Lung (tissue), 12 donors: ENCODE measurements around the gene KIF1A. TPM values are rescaled to one million over a fixed set of nuclear protein-coding genes. Genes with fewer than 3 reads are reported as not detected.

ENCODE experiments used
- ATAC-seq: fragments of 200-7000 bp; cut with Tn5 transposase; one replicate; pipeline ENCODE4 v1.9.1; 2020; ENCODE audit warnings: moderate number of reproducible peaks; ENCODE audit not compliant: insufficient read depth, low FRiP score
- DNase-seq, 3 donors: peaks; one replicate each; pipeline ENCODE4 v3.0.0-alpha.2; 2013 to 2017
- H3K27ac ChIP-seq, 2 donors: one replicate each; pipeline ENCODE4 v1.5.1; 2013; ENCODE audit warnings: mild to moderate bottlenecking in 2 of 2, moderate library complexity in 2 of 2, control low read depth in 1 of 2, inconsistent platforms in 1 of 2, low read depth in 1 of 2, low read length in 1 of 2
- H3K27me3 ChIP-seq, 3 donors: one replicate each; pipeline ENCODE4 v1.5.1; 2013; ENCODE audit warnings: low read length in 2 of 3; ENCODE audit not compliant: control insufficient read depth in 3 of 3, insufficient read depth in 3 of 3
- H3K36me3 ChIP-seq, 4 donors: one replicate each; pipeline ENCODE4 v1.5.1; 2013; ENCODE audit warnings: low read length in 4 of 4, mild to moderate bottlenecking in 1 of 4, moderate library complexity in 1 of 4; ENCODE audit not compliant: control insufficient read depth in 4 of 4, insufficient read depth in 4 of 4
- H3K4me1 ChIP-seq, 5 donors: one replicate each; pipeline ENCODE4 v1.5.1; 2013; ENCODE audit warnings: low read length in 5 of 5, mild to moderate bottlenecking in 2 of 5, moderate library complexity in 1 of 5; ENCODE audit not compliant: control insufficient read depth in 5 of 5, insufficient read depth in 5 of 5
- H3K4me3 ChIP-seq: one replicate; pipeline ENCODE4 v1.5.1; 2013; ENCODE audit warnings: mild to moderate bottlenecking, control low read depth, moderate library complexity
- H3K9ac ChIP-seq, 2 donors: one replicate each; pipeline ENCODE4 v1.5.1; 2013; ENCODE audit warnings: low read length in 2 of 2, control low read depth in 1 of 2; ENCODE audit not compliant: insufficient read depth in 1 of 2
- H3K9me3 ChIP-seq, 4 donors: one replicate each; pipeline ENCODE4 v1.5.1; 2013; ENCODE audit warnings: low read length in 3 of 4, mild to moderate bottlenecking in 1 of 4, moderate library complexity in 1 of 4; ENCODE audit not compliant: control insufficient read depth in 4 of 4, insufficient read depth in 3 of 4
- CTCF ChIP-seq: IDR thresholded peaks from 2 replicates; pipeline ENCODE4 v1.5.1; 2012; ENCODE audit warnings: mild to moderate bottlenecking; ENCODE audit errors: control extremely low read depth, extremely low read depth
- WGBS, 2 donors: extraction: QIAGEN DNeasy Blood & Tissue Kit; methylation state at CpG; one replicate each; pipeline ENCODE4 v1.1.7; 2013; 5-methylcytosine and 5-hydroxymethylcytosine counted together
- polyA plus RNA-seq, 2 donors: library from polyadenylated mRNA; stranded (reverse); fragments of 200-250 nt; gene quantifications; one replicate each; pipeline ENCODE4 v1.2.1, GENCODE V29; 2013
- total RNA-seq, 2 donors: library from RNA; depleted of rRNA in 1 of 2; stranded (reverse); fragments of >200 nt in 1 of 2; gene quantifications; one replicate each; pipeline ENCODE4 v1.2.1, GENCODE V29; 2014 to 2021
- donor health status: control.
- donor health status: control.
- donor health status: Bipolar disorder and iron deficiency.
- donor health status: healthy.
- donor health status: DM: yes; HTN: yes; CAD: no.

Gene KIF1A
- total and polyA plus RNA-seq, 4 donors = 0.14 to 2.3 (median 0.46) TPM

GRCh38 chr2:240728361-240728760, 91.7 kb downstream of the KIF1A start:
- ATAC-seq (no peak), DNase-seq (no peak)
- Histone ChIP-seq H3K36me3 (no peaks in the 10 kb centered on the region), H3K27me3 (no peaks in the 10 kb centered on the region), H3K4me1 (peaks cover 0 to 10% (median 0%) of the 10 kb centered on the region in 5 donors), H3K9ac (no peak overlapping the region), H3K27ac (no peak overlapping the region), H3K9me3 (no peaks in the 10 kb centered on the region), H3K4me3 (no peak overlapping the region)
- no peak for TF ChIP-seq CTCF
- 92 to 96% methylated on average over 10 of the region's 10 CpGs for WGBS, 2 donors

- no peak overlapping the region for H3K4me3 ChIP-seq
Measured at GRCh38 chr2:240727913-240728312, 92.1 kb downstream of the KIF1A start.

GRCh38 chr2:240727439-240727838, 92.6 kb downstream of the KIF1A start:
- Histone ChIP-seq H3K4me1 (peaks cover 0 to 10% (median 0%) of the 10 kb centered on the region in 5 donors), H3K36me3 (no peaks in the 10 kb centered on the region), H3K27me3 (no peaks in the 10 kb centered on the region), H3K9me3 (no peaks in the 10 kb centered on the region), H3K4me3 (no peak overlapping the region), H3K9ac (no peak overlapping the region), H3K27ac (no peak overlapping the region)
- no peak for TF ChIP-seq CTCF
- DNase-seq = no peak
- 79% methylated on average over 14 of the region's 14 CpGs for WGBS, 2 donors
- no peak for ATAC-seq

More at GRCh38 chr2:240727913-240728312, 92.1 kb downstream of the KIF1A start:
- peaks cover 0 to 10% (median 0%) of the 10 kb centered on the region in 5 donors for H3K4me1 ChIP-seq
- no peaks in the 10 kb centered on the region for H3K27me3 ChIP-seq
- no peaks in the 10 kb centered on the region for H3K9me3 ChIP-seq
- TF ChIP-seq CTCF = no peak
- 89 to 96% methylated on average over 15 of the region's 15 CpGs for WGBS, 2 donors
- ATAC-seq (no peak), DNase-seq (no peak)
- H3K36me3 ChIP-seq = no peaks in the 10 kb centered on the region
- no peak overlapping the region for H3K9ac ChIP-seq
- H3K27ac ChIP-seq = no peak overlapping the region

GRCh38 chr2:240726876-240727275, 93.1 kb downstream of the KIF1A start:
- ATAC-seq = no peak
- peaks cover 0 to 10% (median 0%) of the 10 kb centered on the region in 5 donors for H3K4me1 ChIP-seq
- no peak overlapping the region for H3K27ac ChIP-seq
- H3K9me3 ChIP-seq = no peaks in the 10 kb centered on the region
- no peak overlapping the region for H3K9ac ChIP-seq
- H3K36me3 ChIP-seq = no peaks in the 10 kb centered on the region
- H3K27me3 ChIP-seq = no peaks in the 10 kb centered on the region
- TF ChIP-seq CTCF = no peak
- WGBS, 2 donors = 87 to 89% methylated on average over 14 of the region's 14 CpGs
- DNase-seq = no peak
- no peak overlapping the region for H3K4me3 ChIP-seq
